NB4 (cell line): ENCODE results near the gene NDOR1.

Experiments used
- MYC ChIP-seq: IDR thresholded peaks from 2 replicates; pipeline ENCODE4 v1.6.1; 2011; ENCODE audit warnings: low read depth, low read length
- POLR2A ChIP-seq: IDR thresholded peaks from 2 replicates; pipeline ENCODE4 v1.6.1; 2011; ENCODE audit warnings: mild to moderate bottlenecking; ENCODE audit not compliant: insufficient read length; ENCODE audit errors: extremely low read depth
- TF ChIP-seq, protein P1 (sequence below): IDR thresholded peaks from one replicate; pipeline ENCODE4 v1.5.1; 2012; ENCODE audit warnings: low read depth, low read length

DNA sequence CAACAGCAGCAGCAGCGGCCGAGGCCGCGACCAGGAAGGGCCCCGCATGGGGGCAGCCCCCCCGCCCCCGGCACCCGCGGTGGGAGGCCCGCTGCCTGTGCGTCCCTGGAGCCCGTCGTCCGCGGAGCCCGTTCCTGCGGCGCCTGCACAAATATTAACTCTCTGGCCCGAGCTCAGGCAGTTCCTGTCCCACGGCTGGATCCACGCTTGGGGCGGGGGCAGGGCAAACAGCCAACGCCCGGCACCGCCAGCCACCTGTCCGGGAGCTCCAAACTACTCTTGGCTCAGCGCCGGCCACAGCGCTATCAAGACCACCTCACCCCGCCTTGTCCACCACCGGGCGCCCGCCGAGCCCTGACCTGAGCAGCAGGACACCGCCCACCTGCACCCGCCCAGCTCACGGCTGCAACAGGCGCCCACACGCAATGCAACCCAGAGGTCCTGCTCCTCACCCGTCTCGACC is 35.6 kb upstream of the NDOR1 start, which contains the start of gene LRRC26:
- TF ChIP-seq, protein P1, sequence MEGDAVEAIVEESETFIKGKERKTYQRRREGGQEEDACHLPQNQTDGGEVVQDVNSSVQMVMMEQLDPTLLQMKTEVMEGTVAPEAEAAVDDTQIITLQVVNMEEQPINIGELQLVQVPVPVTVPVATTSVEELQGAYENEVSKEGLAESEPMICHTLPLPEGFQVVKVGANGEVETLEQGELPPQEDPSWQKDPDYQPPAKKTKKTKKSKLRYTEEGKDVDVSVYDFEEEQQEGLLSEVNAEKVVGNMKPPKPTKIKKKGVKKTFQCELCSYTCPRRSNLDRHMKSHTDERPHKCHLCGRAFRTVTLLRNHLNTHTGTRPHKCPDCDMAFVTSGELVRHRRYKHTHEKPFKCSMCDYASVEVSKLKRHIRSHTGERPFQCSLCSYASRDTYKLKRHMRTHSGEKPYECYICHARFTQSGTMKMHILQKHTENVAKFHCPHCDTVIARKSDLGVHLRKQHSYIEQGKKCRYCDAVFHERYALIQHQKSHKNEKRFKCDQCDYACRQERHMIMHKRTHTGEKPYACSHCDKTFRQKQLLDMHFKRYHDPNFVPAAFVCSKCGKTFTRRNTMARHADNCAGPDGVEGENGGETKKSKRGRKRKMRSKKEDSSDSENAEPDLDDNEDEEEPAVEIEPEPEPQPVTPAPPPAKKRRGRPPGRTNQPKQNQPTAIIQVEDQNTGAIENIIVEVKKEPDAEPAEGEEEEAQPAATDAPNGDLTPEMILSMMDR, result no peak
- TF ChIP-seq POLR2A (no peak), MYC (no peak)
